ENCODE results near the gene VAMP3.

DNA sequence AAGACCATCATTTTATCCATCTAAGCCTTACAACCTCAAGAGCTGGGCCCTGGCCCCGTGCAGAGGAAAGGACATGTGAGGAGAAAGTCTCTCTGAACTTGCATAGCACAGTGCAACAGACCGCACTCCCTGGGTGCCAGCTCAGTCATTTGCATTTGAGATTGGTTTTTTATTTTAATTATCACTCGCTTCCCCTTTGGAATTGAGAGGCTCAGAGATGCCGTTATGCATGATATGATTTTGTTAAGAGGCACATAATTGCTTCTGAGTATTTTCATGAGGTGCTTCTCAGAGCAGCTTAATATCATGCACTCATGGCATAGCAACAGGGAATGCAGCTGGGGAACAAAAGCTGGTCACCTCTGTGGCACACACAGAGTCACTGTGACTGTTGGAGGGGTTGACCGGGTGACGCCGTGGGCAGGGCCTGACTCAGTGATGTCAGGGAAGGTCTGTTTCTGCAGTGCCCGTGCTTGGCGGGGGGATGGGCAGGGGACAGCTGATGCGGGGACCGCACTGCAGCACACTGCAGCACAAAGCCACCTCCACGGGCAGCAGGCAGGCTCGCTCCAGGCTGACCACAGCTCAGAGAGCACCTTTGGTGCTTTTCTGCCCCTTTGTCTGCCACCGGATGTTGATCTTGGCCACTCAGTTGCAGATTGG lies 43.2 kb upstream of the VAMP3 start:
- TF ChIP-seq, protein P1, sequence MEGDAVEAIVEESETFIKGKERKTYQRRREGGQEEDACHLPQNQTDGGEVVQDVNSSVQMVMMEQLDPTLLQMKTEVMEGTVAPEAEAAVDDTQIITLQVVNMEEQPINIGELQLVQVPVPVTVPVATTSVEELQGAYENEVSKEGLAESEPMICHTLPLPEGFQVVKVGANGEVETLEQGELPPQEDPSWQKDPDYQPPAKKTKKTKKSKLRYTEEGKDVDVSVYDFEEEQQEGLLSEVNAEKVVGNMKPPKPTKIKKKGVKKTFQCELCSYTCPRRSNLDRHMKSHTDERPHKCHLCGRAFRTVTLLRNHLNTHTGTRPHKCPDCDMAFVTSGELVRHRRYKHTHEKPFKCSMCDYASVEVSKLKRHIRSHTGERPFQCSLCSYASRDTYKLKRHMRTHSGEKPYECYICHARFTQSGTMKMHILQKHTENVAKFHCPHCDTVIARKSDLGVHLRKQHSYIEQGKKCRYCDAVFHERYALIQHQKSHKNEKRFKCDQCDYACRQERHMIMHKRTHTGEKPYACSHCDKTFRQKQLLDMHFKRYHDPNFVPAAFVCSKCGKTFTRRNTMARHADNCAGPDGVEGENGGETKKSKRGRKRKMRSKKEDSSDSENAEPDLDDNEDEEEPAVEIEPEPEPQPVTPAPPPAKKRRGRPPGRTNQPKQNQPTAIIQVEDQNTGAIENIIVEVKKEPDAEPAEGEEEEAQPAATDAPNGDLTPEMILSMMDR (IDR thresholded peaks at IDR 0.05; ENCODE audit: low read depth, low read length): no peak
- no peak for TF ChIP-seq POLR2A (IDR thresholded peaks at IDR 0.05; ENCODE audit: extremely low read depth, insufficient read length)
- TF ChIP-seq, protein P2, sequence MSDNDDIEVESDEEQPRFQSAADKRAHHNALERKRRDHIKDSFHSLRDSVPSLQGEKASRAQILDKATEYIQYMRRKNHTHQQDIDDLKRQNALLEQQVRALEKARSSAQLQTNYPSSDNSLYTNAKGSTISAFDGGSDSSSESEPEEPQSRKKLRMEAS (IDR thresholded peaks at IDR 0.05; ENCODE audit: low read depth, low read length): no peak
